ENCODE results near the gene BRPF1. TPM values are rescaled to one million over a fixed set of nuclear protein-coding genes. Genes with fewer than 3 reads are reported as not detected.

Gene BRPF1
- total and polyA plus RNA-seq, 2 experiments from 2014 or later = 10.4 to 18.3 TPM

- Histone ChIP-seq H3K36me3 (ENCODE audit: low read depth) (no peaks in the 10 kb centered on the region), H3K27me3 (replicated peaks; ENCODE audit: insufficient read depth) (peaks cover 10% of the 10 kb centered on the region; the same call in 1 of the 2 replicates), H4K20me1 (ENCODE audit: insufficient read depth) (no peaks in the 10 kb centered on the region), H2AFZ (no peak overlapping the region), H3K9me2 (ENCODE audit: insufficient read depth) (no peaks in the 10 kb centered on the region), H3K4me3 (no peak overlapping the region), H3K9ac (no peak overlapping the region), H3F3A (ENCODE audit: insufficient read depth) (no peaks in the 10 kb centered on the region), H3K79me2 (ENCODE audit: insufficient read depth) (no peaks in the 10 kb centered on the region), H3K4me1 (ENCODE audit: insufficient read depth) (peaks cover 3% of the 10 kb centered on the region; the same call in 1 of the 2 replicates), H3K4me2 (ENCODE audit: unreplicated experiment) (no peak overlapping the region), H3K27ac (no peak overlapping the region), H3K9me3 (ENCODE audit: low read depth) (no peaks in the 10 kb centered on the region)
- no peak for DNase-seq
- in situ Hi-C loops (cut with MboI) = no loop called here
- WGBS, 2 experiments (ENCODE audit: low coverage in 1 of 2, low lambda C conversion rate in 2 of 2, missing lambda C conversion rate in 2 of 2) = 73 to 77% methylated on average over 4 of the region's 4 CpGs
- TF ChIP-seq EZH2 (IDR thresholded peaks at IDR 0.05; ENCODE audit: insufficient read depth, poor library complexity, severe bottlenecking) = no peak
- no peak for TF ChIP-seq EZH2phosphoT487 (IDR thresholded peaks at IDR 0.05; ENCODE audit: insufficient read depth, low read depth)
These were observed 28.3 kb upstream of the BRPF1 start for GRCh38 chr3:9703240-9703639.

DNA sequence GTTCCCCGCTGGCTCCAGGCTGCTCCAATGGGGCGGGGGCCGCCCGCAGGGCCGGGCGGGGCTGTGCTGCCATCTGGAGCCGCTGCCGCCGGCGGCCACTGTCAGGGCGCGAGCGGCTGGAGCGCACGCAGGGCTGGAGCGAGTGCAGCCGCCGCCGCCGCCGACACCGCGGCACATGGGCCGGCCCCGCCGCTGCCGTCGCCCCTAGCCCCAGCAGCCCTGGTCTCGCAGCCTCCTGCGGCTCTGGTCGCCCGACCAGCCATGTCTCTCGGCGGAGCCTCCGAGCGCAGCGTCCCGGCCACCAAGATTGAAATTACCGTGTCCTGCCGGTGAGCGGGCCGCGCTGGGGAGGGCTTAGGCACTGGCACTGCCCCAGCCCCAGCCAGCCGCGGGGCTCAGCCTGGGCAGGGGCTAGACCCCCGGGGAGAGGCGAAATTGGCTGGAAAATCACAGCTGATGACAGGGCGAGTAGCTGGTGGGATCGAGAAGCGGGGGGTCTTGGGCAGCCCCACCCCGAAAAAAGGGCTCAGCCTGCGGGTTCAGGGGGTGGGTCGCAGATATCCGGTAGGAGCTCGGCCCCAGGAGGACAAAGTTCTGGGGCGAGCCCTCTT, 27.7 kb upstream of the BRPF1 start, which contains the start of gene CPNE9:
TSS of gene CPNE9 (plus strand) at position 98 of the 611 bp plus-strand sequence. CDS start at position 262, 164 bp downstream.
- H3K9me3 ChIP-seq (ENCODE audit: low read depth) = no peaks in the 10 kb centered on the region
- H3K4me1 ChIP-seq (ENCODE audit: insufficient read depth) = peaks cover 3% of the 10 kb centered on the region; the same call in 1 of the 2 replicates
- peak within 1 kb of the TSS; percentile 57 for H3K4me2 ChIP-seq (ENCODE audit: unreplicated experiment)
- H3K27ac ChIP-seq = no peak within 1 kb of the TSS
- H3K9ac ChIP-seq = no peak within 1 kb of the TSS
- no peaks in the 10 kb centered on the region for H3K9me2 ChIP-seq (ENCODE audit: insufficient read depth)
- no peaks in the 10 kb centered on the region for H3K36me3 ChIP-seq (ENCODE audit: low read depth)
- H4K20me1 ChIP-seq (ENCODE audit: insufficient read depth) = no peaks in the 10 kb centered on the region
- in situ Hi-C loops (cut with MboI) = no loop called here
- 3 to 4% methylated on average over 36 to 49 of the region's 56 CpGs for WGBS, 2 experiments (ENCODE audit: low coverage in 1 of 2, low lambda C conversion rate in 2 of 2, missing lambda C conversion rate in 2 of 2)
- no peak for TF ChIP-seq EZH2phosphoT487 (IDR thresholded peaks at IDR 0.05; ENCODE audit: insufficient read depth, low read depth)
- H3K4me3 ChIP-seq = peak within 1 kb of the TSS; percentile 58
- no peaks in the 10 kb centered on the region for H3K79me2 ChIP-seq (ENCODE audit: insufficient read depth)
- H3K27me3 ChIP-seq (replicated peaks; ENCODE audit: insufficient read depth) = peaks cover 10% of the 10 kb centered on the region; the same call in 1 of the 2 replicates
- DNase-seq = peak; percentile 32
- H2AFZ ChIP-seq = no peak within 1 kb of the TSS
- no peaks in the 10 kb centered on the region for H3F3A ChIP-seq (ENCODE audit: insufficient read depth)

DNA sequence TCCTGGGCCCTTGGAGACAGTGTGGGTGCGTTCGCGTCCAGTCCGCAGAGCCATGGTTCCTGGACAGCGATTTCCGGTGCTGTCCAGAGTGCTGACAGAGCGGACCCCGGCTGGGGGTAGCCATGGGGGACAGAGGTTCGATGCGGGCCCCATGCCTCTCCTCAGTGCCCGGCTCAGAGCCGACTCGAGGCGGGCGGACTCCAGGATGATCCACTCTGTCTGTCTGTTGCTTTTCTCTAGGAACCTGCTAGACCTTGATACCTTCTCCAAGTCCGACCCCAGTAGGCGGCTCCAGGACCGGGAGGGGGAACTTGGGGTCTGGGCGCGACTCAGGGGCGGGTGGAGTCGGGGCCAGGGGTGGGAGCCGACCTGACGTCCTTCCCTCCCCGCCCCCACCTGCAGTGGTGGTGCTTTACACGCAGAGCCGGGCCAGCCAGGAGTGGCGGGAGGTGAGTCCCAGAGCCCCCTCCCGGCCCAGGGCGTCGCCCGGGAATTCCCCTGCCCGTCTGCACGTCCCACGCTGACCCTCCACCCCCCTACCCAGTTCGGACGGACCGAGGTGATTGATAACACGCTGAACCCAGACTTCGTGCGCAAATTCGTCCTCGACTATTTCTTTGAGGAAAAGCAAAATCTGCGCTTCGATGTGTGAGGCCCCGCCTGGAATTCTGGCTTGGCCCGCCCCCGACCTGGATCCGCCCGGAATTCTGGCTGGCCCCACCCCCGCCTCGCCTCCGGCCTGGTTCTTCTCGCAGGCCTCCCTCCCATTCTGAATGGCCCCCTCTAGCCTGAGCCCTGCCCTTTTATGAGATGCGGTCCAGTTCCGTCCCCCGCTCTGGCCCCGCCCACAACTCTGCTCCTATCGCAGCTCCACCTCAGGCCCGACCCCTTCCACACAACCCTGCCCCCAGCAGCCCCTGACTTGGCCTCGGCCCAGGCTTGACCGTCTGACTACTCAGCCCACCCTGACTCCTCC, 26.9 kb upstream of the BRPF1 start:
- Histone ChIP-seq H3K79me2 (ENCODE audit: insufficient read depth) (no peaks in the 10 kb centered on the region), H3K9me2 (ENCODE audit: insufficient read depth) (no peaks in the 10 kb centered on the region), H3K9me3 (ENCODE audit: low read depth) (no peaks in the 10 kb centered on the region), H3K36me3 (ENCODE audit: low read depth) (no peaks in the 10 kb centered on the region), H3F3A (ENCODE audit: insufficient read depth) (no peaks in the 10 kb centered on the region), H3K4me3 (peak overlapping the region; percentile 58), H2AFZ (no peak overlapping the region), H3K4me2 (ENCODE audit: unreplicated experiment) (peak overlapping the region; percentile 57), H3K9ac (no peak overlapping the region), H4K20me1 (ENCODE audit: insufficient read depth) (no peaks in the 10 kb centered on the region), H3K4me1 (ENCODE audit: insufficient read depth) (peaks cover 3% of the 10 kb centered on the region; the same call in 1 of the 2 replicates), H3K27ac (no peak overlapping the region), H3K27me3 (replicated peaks; ENCODE audit: insufficient read depth) (peaks cover 10% of the 10 kb centered on the region; the same call in 1 of the 2 replicates)
- TF ChIP-seq EZH2 (IDR thresholded peaks at IDR 0.05; ENCODE audit: insufficient read depth, poor library complexity, severe bottlenecking) (no peak), EZH2phosphoT487 (IDR thresholded peaks at IDR 0.05; ENCODE audit: insufficient read depth, low read depth) (no peak)
- peak; percentile 52 for DNase-seq
- whole genome bisulfite sequencing, 2 experiments (ENCODE audit: low coverage in 1 of 2, low lambda C conversion rate in 2 of 2, missing lambda C conversion rate in 2 of 2) = 5 to 7% methylated on average over 42 to 61 of the region's 62 CpGs
- in situ Hi-C loops (cut with MboI) = no loop called here

- TF ChIP-seq EZH2 (IDR thresholded peaks at IDR 0.05; ENCODE audit: insufficient read depth, poor library complexity, severe bottlenecking) (no peak), EZH2phosphoT487 (IDR thresholded peaks at IDR 0.05; ENCODE audit: insufficient read depth, low read depth) (no peak)
- no peak overlapping the region for H3K4me2 ChIP-seq (ENCODE audit: unreplicated experiment)
- no peaks in the 10 kb centered on the region for H3K9me2 ChIP-seq (ENCODE audit: insufficient read depth)
- no peak overlapping the region for H3K9ac ChIP-seq
- 61 to 75% methylated on average over 3 of the region's 3 CpGs for WGBS, 2 experiments (ENCODE audit: low coverage in 1 of 2, low lambda C conversion rate in 2 of 2, missing lambda C conversion rate in 2 of 2)
- H3K4me1 ChIP-seq (ENCODE audit: insufficient read depth) = no peaks in the 10 kb centered on the region
- no peak overlapping the region for H2AFZ ChIP-seq
- no peak overlapping the region for H3K4me3 ChIP-seq
- in situ Hi-C loops (cut with MboI) = no loop called here
- peaks cover 10% of the 10 kb centered on the region; the same call in 1 of the 2 replicates for H3K27me3 ChIP-seq (replicated peaks; ENCODE audit: insufficient read depth)
- H3K79me2 ChIP-seq (ENCODE audit: insufficient read depth) = no peaks in the 10 kb centered on the region
- H4K20me1 ChIP-seq (ENCODE audit: insufficient read depth) = no peaks in the 10 kb centered on the region
- DNase-seq = no peak
- no peaks in the 10 kb centered on the region for H3K9me3 ChIP-seq (ENCODE audit: low read depth)
- H3K27ac ChIP-seq = no peak overlapping the region
- 0 out of 2 replicates have a peak, but pooled peaks cover 2% of the 10 kb centered on the region for H3F3A ChIP-seq (ENCODE audit: insufficient read depth)
- H3K36me3 ChIP-seq (ENCODE audit: low read depth) = no peaks in the 10 kb centered on the region
These were observed 21.3 kb upstream of the BRPF1 start for GRCh38 chr3:9710174-9710739.

Data from GM23248 (cell line).